HG02885 (cell line): Measurements from ENCODE around the gene CHPF.

Experiments used
- ATAC-seq: cut with Tn5 transposase; IDR thresholded peaks from one replicate; pipeline ENCODE4 v1.9.1; 2021; ENCODE audit warnings: mild to moderate bottlenecking; ENCODE audit not compliant: unreplicated experiment, poor library complexity

The CHPF gene

GRCh38 chr2:219567791-219568361, 24.3 kb upstream of the CHPF start:
- no peak for ATAC-seq

DNA sequence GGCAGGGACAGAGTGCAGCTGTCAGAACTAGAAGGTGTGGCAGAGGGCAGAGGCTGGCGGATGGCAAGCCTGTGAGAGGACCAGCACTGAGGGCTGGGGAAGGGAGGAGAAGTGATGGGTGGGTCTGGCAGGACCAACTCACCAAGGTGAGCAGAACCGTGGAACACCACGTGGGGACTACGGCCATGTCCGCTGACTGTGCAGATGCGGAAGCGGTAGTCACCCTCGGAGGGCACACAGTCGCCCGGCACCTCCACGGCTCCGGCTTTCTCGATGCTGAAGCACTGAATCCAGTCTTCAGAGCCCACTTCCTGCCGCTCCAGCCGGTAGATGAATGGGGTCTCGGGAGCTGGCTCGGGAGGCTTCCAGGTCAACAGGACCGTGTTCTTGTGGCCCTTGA, 23.5 kb upstream of the CHPF start:
- ATAC-seq = no peak

DNA sequence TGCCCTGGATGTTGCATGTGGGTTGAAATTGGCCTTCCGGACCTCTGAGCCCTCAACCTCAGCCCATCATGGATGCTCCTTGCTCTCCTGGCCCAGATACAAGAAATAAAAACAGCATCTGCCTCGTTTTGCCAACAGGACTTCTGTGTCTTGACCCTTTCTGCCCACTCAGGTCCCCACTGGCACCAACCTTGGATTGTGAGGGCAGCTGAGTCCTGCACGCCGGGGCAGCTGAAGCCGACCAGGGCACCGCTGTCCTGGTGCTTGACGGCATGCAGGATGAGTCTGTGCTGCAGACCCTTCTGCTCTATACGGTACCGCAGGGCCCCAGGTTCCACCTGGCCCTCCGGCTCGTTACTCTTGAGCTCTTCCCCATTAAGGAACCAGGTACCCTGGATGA, 23.0 kb upstream of the CHPF start:
- ATAC-seq = no peak

DNA sequence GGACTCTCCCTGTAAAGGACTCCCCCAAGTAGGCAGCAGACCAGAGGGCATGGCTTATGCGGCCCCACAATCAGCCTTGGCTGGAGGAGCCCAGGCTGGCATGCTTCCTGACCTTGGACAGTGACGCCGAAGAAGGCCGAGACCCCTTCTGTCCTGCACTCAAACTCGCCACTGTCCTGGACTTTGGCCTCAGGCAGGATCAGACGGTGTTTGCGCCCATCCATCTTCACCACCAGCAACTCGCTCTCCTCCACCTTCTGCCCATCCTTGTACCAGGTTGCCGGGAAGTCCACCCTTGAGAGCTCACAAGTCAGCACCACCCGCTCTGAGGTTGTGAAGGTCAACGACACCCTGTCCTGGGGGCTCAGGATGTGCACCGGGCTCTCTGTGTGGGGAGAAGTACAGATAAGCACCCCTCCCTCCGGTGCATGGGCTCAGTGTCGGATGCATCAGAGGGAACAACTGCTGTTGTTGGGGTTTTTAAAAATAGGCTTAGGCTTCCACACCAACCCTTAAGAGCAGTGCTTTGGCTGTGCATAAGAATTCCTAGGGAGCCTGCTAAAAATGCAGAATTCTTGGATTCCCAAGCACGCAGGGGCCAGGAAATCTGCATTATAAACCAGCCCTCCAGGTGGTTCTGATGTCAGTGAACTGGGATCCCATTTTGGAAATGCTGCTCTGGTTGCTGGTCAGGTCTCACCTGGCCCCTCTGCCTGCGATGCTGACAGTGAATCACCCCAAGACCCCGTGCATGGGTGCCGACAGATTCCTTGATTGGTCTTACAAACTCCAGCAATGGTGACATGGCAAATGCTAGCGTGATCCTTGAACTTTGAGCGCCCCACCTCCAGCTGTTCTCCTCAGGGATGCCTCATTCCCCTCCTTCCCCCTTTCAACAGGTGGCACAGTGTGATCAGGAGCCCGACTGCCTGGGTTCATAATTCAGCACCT, 21.8 kb upstream of the CHPF start:
- ATAC-seq = no peak

- no peak for ATAC-seq
Observed at GRCh38 chr2:219563271-219563928, 19.8 kb upstream of the CHPF start.

GRCh38 chr2:219562049-219563020, 18.7 kb upstream of the CHPF start:
- no peak for ATAC-seq

DNA sequence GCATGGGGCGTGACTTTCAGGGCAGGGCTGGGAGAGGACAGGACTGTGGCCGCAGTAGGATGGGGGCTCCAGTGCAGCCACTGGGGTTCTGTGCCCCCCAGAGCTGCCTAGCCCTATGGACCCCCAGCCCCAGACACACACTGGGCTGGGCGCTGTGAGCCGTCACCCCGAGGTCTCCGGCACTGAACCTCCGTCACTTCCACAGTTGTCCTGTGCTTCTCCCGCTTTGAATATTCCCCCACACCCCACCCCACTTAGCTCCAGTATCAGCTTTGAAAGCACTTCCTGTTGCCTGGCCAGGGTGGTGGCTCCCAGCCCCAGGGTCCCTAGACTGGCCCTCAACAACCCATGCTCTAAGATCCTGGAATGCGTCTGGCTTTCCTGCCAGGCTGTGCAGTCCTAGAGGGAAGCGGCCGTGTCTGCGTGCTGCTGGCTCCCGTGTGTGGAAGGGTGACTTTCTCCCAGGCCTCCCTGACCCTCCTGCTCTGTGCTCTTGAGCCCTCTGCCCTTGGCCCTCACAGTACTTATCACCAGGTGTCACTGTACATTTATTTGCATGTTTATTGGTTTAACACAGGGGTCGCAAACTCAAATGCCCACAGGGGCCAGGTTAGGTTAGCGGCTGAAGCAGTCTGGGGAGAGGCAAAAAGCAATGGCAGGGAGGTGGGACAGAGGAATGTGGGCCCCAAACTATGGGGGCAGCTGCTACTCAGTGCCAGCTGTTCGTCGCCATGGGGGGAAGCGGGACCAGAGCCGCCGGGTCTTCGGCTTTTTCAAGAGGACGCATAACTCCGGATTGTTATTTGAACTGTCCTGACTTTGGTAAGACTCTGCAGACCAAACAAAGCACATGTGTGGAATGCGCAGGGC, 17.8 kb upstream of the CHPF start:
- no peak for ATAC-seq

DNA sequence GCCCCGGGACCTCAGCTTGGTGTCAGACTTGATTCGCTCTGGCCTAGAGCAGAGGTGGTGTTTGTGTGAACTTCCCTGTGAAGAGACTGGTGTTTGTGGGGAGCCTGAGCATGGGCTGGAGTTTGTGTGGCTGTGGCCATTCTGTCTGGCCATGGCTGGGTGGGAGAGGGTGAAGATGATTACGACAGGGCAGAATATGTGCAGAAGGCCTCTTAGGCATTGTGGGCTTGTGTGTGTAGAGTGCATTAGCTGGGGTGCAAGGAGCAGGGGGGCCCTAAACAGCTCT, 17.2 kb upstream of the CHPF start:
- no peak for ATAC-seq

DNA sequence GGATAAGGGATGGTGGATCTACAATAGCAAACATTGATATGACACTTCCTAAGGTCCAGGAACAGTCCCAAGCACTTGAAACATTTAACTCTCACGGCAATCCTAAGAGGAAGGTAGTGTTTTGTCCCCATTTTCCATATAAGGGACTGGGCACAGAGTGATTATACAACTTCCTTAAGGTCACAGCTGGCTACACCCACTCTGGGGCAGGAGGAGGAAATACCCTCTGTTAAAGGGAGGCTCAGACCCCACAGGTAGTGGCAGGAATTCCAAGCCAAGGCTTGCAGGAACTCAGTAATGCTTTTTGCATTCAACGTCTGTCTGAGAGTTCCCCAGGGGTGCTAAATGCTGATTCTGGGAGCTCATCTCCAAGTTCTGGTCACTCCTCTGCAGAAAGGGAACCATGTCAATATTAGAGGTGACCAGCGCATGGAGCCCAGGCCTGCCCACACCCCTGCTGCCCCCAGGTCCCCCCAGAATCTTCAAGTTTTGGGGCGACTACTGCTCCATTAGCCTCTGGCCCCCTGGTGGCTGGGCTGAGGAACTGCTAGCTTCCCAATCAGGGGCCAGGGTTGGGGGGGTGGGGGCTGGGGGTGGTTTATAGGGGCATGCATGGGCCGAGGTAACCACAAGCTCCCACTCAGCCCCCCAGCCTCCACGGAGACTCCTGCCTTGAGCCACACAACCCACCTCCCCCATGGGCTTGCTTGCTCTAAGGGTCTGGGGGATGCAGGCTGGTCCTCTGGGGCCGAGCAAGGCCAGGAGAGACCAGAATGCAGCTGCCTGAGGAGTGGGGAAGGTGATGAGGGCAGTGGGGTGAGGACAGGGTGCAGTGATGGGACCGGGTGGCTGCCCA, 16.7 kb upstream of the CHPF start:
- no peak for ATAC-seq

GRCh38 chr2:219559156-219559915, 15.7 kb upstream of the CHPF start:
- no peak for ATAC-seq

GRCh38 chr2:219557791-219558785, 14.5 kb upstream of the CHPF start:
- ATAC-seq = no peak

- ATAC-seq = no peak
Observed at GRCh38 chr2:219557320-219557719, 13.7 kb upstream of the CHPF start.

DNA sequence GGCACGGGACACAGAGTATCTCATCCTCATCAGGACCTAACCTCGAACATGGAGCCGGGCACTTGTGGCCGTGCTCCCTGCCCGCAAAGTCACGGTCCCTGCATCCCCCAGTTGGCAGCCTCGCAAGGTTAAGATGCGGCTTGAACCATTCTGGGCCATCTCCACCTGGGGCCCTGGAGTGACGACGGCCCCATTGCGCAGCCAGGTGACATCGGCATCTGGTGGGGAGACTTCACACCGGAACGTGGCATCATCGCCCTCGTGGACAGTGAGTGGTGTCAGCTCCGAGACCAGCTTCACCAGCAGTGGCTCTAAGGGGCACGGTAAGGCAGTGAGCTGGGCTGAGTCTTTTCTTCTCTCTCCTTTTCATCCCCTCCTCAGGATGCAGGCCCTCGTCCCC, 12.8 kb upstream of the CHPF start:
- no peak for ATAC-seq

- no peak for ATAC-seq
Observed at GRCh38 chr2:219555956-219556355, 12.3 kb upstream of the CHPF start.

- no peak for ATAC-seq
Observed at GRCh38 chr2:219554350-219554749, 10.7 kb upstream of the CHPF start.

GRCh38 chr2:219553463-219553963, 9.9 kb upstream of the CHPF start:
- no peak for ATAC-seq

DNA sequence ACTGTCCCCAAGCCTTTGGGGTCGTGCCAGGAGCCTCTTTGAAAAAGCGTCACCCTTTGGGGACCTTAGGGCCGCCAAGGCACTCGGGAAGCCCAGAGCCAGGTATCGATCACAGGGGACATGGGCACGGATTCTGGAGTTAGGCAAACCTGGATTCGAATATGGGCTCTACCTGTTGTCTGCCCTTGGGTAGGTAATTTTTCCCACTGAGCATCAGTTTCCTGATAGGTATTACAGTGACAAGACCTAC, 9.5 kb upstream of the CHPF start:
- ATAC-seq = no peak
